Duodenal mucosa (tissue), 2 donors: ENCODE results near the gene STPG2.

Source experiments
- H3K27ac ChIP-seq: one replicate; pipeline ENCODE4 v1.7.0; 2013; ENCODE audit warnings: low read depth, low read length
- H3K27me3 ChIP-seq, 2 donors: one replicate each; pipeline ENCODE4 v1.7.0; 2013; ENCODE audit warnings: low read length in 2 of 2, control low read depth in 1 of 2; ENCODE audit not compliant: insufficient read depth in 2 of 2, control insufficient read depth in 1 of 2
- H3K36me3 ChIP-seq, 2 donors: one replicate each; pipeline ENCODE4 v1.7.0; 2013; ENCODE audit warnings: low read length in 2 of 2, control low read depth in 1 of 2; ENCODE audit not compliant: insufficient read depth in 2 of 2, control insufficient read depth in 1 of 2
- H3K4me1 ChIP-seq, 2 donors: one replicate each; pipeline ENCODE4 v1.7.0; 2013; ENCODE audit warnings: low read length in 2 of 2, control low read depth in 1 of 2; ENCODE audit not compliant: insufficient read depth in 2 of 2, control insufficient read depth in 1 of 2
- H3K4me3 ChIP-seq, 2 donors: one replicate each; pipeline ENCODE4 v1.7.0; 2013; ENCODE audit warnings: low read length in 2 of 2, low read depth in 1 of 2
- H3K9ac ChIP-seq, 2 donors: one replicate each; pipeline ENCODE4 v1.7.0; 2013; ENCODE audit warnings: low read length in 2 of 2, low read depth in 1 of 2
- H3K9me3 ChIP-seq, 2 donors: one replicate each; pipeline ENCODE4 v1.7.0; 2013; ENCODE audit warnings: low read length in 2 of 2, control low read depth in 1 of 2; ENCODE audit not compliant: control insufficient read depth in 1 of 2

Gene STPG2

GRCh38 chr4:97605932-97606331 lies 537.3 kb downstream of the STPG2 start:
- H3K9me3 ChIP-seq, result no peaks in the 10 kb centered on the region
- H3K36me3 ChIP-seq, result no peaks in the 10 kb centered on the region
- no peak overlapping the region for H3K27ac ChIP-seq
- no peak overlapping the region for H3K9ac ChIP-seq
- no peaks in the 10 kb centered on the region for H3K27me3 ChIP-seq
- no peak overlapping the region for H3K4me3 ChIP-seq
- H3K4me1 ChIP-seq, result no peaks in the 10 kb centered on the region

DNA sequence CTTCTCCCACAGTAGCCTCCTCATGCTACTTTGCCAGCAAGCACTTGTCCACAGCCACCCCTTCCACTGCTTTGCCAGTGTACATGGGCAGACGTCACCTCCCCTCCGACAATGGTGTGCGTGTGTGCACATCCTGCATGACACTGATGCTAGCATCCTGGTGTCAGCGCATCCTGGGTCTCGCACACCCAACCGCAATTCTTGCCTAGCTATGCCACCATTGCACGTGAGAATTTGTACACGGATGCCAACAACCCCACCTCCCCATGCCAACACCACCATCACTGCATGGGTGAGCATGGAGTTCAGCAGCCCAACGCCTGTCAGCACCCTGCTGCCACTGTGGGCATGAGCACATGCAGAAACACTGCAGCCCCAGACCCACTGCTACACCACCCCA lies 550.0 kb downstream of the STPG2 start:
- H3K9me3 ChIP-seq, result peaks cover 0 to 6% of the 10 kb centered on the region in 2 donors
- H3K4me1 ChIP-seq, result no peaks in the 10 kb centered on the region
- H3K27ac ChIP-seq, result no peak overlapping the region
- no peaks in the 10 kb centered on the region for H3K36me3 ChIP-seq
- H3K9ac ChIP-seq, result no peak overlapping the region
- H3K4me3 ChIP-seq, result no peak overlapping the region
- no peaks in the 10 kb centered on the region for H3K27me3 ChIP-seq

DNA sequence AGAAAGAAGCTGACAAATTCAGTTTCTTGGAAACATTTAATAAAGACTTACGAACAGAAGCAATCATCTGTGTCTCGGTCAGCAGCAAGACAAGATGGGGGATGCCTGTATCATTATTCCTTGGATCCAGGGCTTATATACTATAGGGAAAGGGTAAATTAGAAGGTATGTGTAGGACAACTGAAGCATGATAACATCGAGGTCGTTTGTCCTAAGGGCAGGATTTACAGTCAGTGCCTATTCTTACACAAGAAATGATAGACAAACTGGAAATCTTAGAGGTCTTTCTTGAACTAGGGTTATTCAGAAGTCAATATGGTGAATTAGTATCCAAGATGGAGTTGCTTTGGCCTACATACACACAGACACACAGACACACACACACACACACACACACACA lies 553.0 kb downstream of the STPG2 start:
- Histone ChIP-seq H3K4me3 (no peak overlapping the region), H3K27me3 (no peaks in the 10 kb centered on the region), H3K9me3 (peaks cover 0 to 6% of the 10 kb centered on the region in 2 donors), H3K9ac (no peak overlapping the region), H3K36me3 (no peaks in the 10 kb centered on the region), H3K4me1 (no peaks in the 10 kb centered on the region), H3K27ac (no peak overlapping the region)

GRCh38 chr4:97589481-97590196 lies 553.6 kb downstream of the STPG2 start:
- Histone ChIP-seq H3K27me3 (no peaks in the 10 kb centered on the region), H3K4me3 (no peak overlapping the region), H3K9ac (no peak overlapping the region), H3K9me3 (peaks cover 0 to 6% of the 10 kb centered on the region in 2 donors), H3K36me3 (no peaks in the 10 kb centered on the region), H3K27ac (no peak overlapping the region), H3K4me1 (no peaks in the 10 kb centered on the region)

GRCh38 chr4:97587912-97588311 lies 555.4 kb downstream of the STPG2 start:
- Histone ChIP-seq H3K4me1 (no peaks in the 10 kb centered on the region), H3K27me3 (no peaks in the 10 kb centered on the region), H3K36me3 (no peaks in the 10 kb centered on the region), H3K9ac (no peak overlapping the region), H3K27ac (no peak overlapping the region), H3K4me3 (no peak overlapping the region), H3K9me3 (no peaks in the 10 kb centered on the region)

DNA sequence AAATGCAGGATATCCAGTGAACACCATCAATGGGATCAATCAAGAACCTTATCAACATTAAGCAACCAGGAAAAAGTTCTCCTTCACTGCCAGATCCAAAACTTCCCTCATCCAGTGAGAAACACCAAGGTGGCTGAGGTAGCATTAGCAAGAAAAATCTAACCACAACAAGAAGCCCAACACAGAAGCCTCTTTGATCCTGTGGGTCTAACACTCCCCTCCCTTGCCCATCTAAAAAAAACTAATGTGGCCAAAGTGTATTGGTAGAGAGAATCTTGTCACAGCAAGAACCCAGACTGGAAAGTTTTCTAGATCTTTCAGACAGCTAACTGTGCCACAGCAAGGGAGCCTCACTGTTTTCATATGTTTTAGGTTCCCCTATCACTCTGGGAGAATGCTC lies 558.0 kb downstream of the STPG2 start:
- Histone ChIP-seq H3K27ac (no peak overlapping the region), H3K27me3 (no peaks in the 10 kb centered on the region), H3K4me3 (no peak overlapping the region), H3K9ac (no peak overlapping the region), H3K4me1 (no peaks in the 10 kb centered on the region), H3K9me3 (no peaks in the 10 kb centered on the region), H3K36me3 (no peaks in the 10 kb centered on the region)

DNA sequence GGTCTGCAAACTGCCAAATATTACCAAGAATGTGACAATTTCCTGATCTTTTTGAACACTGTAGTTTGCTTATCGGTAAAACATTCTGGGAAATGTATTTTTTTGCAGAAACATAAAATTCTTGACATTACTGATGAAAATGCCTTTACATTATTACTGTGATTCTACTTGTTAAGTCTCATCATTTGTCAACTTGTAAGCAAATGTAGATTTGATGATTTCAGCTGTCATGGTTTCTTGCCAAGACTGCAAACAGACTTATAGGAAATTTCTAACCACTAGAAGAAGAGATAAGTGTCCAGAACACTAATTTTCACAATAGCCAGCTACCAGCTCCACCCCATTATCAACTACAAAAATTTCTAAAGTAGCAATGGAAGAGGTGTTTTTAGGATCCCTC lies 560.4 kb downstream of the STPG2 start:
- H3K9ac ChIP-seq, result no peak overlapping the region
- H3K9me3 ChIP-seq, result no peaks in the 10 kb centered on the region
- no peaks in the 10 kb centered on the region for H3K36me3 ChIP-seq
- H3K27ac ChIP-seq, result no peak overlapping the region
- no peaks in the 10 kb centered on the region for H3K27me3 ChIP-seq
- no peaks in the 10 kb centered on the region for H3K4me1 ChIP-seq
- no peak overlapping the region for H3K4me3 ChIP-seq

DNA sequence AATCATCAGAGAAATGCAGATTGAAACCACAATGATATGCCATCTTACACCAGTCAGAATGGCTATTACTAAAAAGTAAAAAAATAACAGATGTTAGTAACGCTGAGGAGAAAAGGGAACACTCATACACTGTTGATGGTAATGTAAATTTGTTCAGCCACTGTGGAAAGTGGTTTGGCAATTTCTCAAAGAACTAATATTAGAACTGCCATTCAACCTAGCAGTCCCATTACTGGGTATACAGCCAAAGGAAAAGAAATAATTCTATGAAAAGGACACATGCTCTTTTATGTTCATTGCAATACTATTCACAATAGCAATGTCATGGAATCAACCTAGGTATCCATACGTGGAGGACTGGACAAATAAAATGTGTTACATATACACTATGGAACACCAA lies 566.3 kb downstream of the STPG2 start:
- Histone ChIP-seq H3K4me3 (no peak overlapping the region), H3K4me1 (no peaks in the 10 kb centered on the region), H3K36me3 (no peaks in the 10 kb centered on the region)

GRCh38 chr4:97560009-97560408 lies 583.3 kb downstream of the STPG2 start:
- no peak overlapping the region for H3K27ac ChIP-seq
- H3K36me3 ChIP-seq, result no peaks in the 10 kb centered on the region
- no peak overlapping the region for H3K9ac ChIP-seq
- H3K4me1 ChIP-seq, result no peaks in the 10 kb centered on the region
- no peak overlapping the region for H3K4me3 ChIP-seq
- no peaks in the 10 kb centered on the region for H3K27me3 ChIP-seq
- H3K9me3 ChIP-seq, result no peaks in the 10 kb centered on the region

More for the DNA sequence above, 566.3 kb downstream of the STPG2 start:
- no peak overlapping the region for H3K27ac ChIP-seq
- H3K9me3 ChIP-seq, result no peaks in the 10 kb centered on the region
- H3K9ac ChIP-seq, result no peak overlapping the region
- no peaks in the 10 kb centered on the region for H3K27me3 ChIP-seq

GRCh38 chr4:97558204-97558778 lies 585.0 kb downstream of the STPG2 start:
- Histone ChIP-seq H3K36me3 (no peaks in the 10 kb centered on the region), H3K27me3 (no peaks in the 10 kb centered on the region), H3K4me3 (no peak overlapping the region), H3K9ac (no peak overlapping the region), H3K27ac (no peak overlapping the region), H3K9me3 (no peaks in the 10 kb centered on the region), H3K4me1 (no peaks in the 10 kb centered on the region)
